RPMI7951 (cell line): ENCODE results near the gene LARP4B. TPM values are rescaled to one million over a fixed set of nuclear protein-coding genes. Genes with fewer than 3 reads are reported as not detected.
A peak's percentile ranks its signal among the peaks of the same experiment; 100 is the strongest.

ENCODE experiments used
- DNase-seq: peaks from one replicate; pipeline ENCODE4 v3.0.0-alpha.2; 2012; ENCODE audit warnings: low read depth
- total RNA-seq: library from RNA; depleted of rRNA; stranded (reverse); fragments of >200 nt; shearing (Covaris generic); gene quantifications from 2 replicates; pipeline ENCODE4 v1.2.3, GENCODE V29; 2014

Gene LARP4B
- total RNA-seq, 1 experiment from 2014 or later = 28.8 TPM

DNA sequence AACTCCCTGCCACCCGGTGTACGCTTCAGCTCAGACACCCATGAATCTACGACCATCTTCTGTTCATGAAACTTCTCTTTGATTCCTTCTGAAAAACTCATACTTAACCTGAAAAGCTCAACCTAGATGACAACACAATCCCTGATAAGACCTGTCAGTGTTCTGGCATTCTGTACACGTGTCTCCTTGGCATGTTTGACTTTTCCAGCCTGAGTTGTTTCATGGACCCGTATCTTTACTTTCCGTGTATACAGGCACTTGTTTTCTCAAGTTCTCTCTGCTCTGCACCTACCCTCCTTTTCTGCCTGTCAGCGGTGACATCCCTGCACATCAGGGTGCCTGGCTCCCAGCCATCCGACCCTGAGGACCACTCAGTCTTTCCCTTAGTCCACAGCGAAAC is 103.3 kb downstream of the LARP4B start:
- DNase-seq = no peak

GRCh38 chr10:824946-825345 is 106.6 kb downstream of the LARP4B start:
- DNase-seq = no peak

DNA sequence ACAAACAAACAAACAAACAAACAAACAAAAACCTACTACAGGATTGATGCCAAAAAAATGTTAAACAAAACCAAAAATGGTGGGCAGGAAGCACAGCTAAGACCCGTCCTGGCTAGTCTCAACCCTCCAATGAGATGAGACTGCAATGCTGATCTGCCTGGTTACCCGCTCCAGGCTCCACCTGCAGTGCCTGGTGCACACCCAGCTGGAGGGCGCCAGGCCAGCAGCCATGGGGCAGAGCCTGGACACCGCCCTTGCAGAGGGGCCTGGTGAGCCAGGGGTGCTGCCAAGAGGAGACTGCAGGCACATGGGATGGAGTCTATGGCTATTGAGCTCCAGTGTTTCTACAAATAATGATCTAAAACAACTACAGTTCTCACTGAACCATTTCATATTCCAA is 107.0 kb downstream of the LARP4B start:
- no peak for DNase-seq

DNA sequence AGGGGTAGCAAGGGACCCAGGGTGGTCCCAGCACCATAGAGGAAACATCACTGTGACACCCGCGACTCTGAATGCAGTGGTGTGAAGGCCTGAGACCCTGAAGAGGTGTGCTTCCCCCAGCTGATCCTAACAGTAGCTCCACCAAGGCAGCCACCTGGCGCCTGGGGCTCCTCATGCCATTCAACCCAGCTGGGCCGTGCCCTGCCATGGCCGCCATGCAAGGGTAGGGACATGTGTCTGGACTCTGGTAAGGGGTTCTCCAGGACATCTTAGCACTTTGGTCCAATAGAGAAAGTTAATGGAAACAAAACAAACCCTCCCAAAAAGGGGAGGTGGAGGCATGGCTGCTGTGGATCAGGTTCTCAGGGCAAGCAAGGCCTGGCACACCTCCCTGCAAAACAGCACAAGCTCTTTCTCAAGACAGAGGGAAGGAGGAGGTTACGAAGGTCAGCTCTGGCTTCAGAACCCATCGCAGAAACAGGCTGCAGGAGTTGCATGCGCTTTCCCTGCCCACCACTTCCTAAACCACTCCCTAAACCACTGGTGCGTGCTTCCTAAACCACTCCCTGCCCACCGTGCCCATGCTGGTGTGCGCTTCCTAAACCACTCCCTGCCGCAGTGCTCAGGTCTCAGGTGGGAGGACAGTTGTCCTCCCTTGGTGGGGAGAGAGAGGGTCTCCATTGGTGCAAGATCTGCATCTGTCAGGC is 108.7 kb downstream of the LARP4B start:
- no peak for DNase-seq

DNA sequence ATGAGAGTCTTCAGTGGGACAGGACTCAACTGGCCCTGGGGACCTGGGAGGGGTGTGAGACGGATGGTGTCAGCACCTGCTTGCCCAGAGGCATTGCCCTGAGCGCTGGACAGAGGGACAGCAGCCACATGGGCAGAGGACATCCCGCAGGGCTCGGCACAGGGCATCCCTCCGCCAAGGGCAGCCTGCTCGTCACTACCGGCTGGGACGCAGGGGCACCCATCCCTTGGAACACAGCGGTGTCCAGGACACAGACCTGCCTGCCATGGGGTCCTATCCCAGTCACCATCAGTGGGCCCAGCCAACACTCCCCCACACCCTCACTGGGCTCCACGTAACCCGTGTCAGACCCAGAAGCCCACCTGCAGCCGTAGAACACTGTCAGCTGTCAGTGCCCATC is 109.3 kb downstream of the LARP4B start:
- no peak for DNase-seq

- DNase-seq = peak; percentile 47
Observed at GRCh38 chr10:821322-821721, 110.2 kb downstream of the LARP4B start.

DNA sequence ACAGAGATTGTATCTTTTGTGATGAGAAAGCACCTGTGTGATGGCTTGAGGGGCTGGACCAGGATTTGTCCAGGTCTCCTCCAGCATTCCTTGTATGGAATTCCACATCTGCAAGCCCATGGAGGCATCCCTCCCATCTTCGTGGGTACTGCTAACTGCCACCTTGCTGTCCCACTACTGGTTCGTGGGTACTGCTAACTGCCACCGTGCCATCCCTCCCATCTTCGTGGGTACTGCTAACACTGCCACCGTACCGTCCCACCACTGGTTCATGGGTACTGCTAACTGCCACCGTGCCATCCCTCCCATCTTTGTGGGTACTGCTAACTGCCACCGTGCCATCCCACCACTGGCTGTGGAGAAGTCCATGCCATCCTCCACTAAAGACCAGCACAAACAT is 111.7 kb downstream of the LARP4B start:
- no peak for DNase-seq

DNA sequence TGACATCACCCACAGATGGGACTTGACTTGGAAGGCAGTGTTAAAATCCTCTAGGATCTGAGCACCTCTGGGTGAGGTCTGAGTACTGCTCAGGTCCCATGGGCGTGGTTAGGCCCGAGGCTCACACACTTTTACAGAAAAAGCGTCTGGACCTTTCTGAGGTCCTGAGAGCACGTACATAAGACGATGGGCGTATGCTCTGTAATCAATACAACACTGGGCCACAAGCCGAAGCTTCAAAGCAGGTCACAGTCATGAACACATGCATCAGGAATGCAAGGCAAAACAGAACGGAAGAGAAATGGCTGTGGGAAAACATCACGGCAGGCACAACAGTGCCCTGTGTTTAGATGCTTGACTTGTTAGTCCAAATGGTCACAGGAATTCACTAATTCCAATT is 112.2 kb downstream of the LARP4B start:
- DNase-seq = no peak

DNA sequence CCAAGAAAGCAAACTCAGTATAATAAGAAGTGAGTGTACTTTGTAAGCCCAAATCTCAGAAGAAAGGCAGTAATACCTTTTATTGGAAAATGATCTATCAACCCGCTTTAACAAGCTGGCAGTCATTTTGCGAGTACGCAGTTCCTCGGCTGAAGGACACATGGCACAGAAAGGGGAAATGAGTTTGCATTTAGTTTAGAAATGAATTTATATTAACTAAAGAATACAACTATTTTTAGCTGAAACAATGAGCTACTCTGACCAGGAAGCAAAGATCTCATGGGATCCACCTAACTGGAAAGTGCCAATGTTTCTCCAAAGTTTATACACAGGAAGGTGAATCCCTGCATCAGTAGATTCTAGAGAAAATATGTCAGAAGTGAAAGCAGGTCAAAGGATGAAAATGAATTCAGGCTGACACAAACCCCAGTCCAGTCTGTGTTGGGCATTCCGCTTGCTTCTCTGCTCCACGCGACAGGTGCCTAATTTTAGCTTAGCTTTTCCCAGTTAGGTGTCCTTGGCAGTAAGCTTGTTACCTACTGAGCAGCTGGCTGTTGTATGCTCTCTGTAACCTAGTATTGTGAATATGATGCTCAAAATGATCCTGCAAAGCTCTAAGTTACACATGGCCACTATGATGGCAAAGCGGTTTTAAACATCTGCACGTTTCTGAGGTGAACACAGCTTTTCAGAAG is 112.8 kb downstream of the LARP4B start:
- DNase-seq = no peak

GRCh38 chr10:818010-818409 is 113.5 kb downstream of the LARP4B start:
- DNase-seq = no peak

- no peak for DNase-seq
Observed at GRCh38 chr10:817371-817770, 114.1 kb downstream of the LARP4B start.

- DNase-seq = no peak
Observed at GRCh38 chr10:816958-817357, 114.5 kb downstream of the LARP4B start.

GRCh38 chr10:816091-816477 is 115.4 kb downstream of the LARP4B start:
- no peak for DNase-seq

DNA sequence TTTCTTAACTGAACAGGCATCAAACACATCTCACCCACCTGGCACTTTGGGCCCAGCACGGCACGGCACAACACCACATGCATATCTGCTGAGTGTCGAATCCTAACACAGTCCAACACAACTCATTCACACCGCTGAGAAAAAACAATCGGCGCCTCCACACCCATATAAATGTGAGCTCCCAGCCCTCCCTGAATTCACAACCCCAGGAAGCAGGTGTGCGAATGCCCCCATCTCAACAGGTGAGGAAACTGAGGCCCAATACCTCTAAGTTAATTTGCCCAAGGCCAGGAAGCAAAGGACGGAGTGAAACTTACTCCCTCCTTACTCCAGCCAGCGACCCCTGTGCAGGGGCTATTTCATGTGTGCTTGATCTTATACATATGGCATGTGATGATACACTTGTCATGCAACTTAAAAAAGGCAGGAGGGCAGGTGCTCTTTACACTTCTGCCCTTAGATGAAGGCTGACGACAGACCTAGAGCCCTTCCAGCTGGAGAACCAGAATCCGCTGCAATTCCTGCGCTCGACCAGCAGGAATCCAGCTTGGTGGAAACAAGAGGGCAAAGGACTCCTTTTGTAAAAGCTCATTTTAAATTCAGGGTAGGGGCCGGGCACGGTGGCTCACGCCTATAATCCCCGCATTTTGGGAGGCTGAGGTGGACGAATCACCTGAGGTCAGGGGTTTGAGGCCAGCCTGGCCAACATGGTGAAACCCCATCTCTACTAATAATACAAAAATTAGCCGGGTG is 116.0 kb downstream of the LARP4B start:
- no peak for DNase-seq

DNA sequence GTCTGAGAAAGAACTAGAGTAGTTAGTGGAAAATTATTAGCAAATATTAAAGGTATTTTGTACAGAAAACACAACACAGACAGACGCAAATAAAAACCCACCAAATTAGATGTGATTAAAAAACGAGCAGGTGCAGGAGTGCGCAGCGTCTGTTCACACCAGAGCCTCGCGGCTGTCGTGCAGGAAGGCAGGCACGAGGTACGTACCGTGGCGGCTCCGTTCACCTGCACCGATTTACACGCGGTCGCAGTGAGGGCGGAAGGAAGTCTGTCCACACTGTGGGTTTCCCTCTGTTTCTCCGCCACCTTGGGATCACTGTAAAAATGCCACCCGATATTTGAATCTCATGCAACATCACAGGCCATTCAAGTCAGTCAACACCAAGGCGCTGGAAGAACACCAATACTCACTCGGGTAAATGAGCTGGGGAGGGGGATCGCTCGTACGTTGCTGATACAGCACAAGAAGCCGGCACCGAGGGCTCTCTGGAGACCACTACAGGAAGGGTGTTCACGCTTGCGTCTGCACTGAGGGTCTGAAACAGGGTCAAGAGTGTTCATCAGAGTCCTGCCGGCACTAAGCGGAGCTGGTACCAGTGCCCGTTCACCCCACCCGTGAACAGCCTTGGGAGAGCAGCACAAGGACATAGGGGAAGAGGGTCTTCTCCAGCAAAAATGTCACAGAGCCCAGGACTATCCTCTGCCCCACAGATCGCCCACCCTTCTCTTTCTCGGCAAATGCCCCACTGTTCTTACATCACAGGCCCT is 116.8 kb downstream of the LARP4B start:
- DNase-seq = no peak

GRCh38 chr10:813286-813685 is 118.2 kb downstream of the LARP4B start:
- DNase-seq = no peak

DNA sequence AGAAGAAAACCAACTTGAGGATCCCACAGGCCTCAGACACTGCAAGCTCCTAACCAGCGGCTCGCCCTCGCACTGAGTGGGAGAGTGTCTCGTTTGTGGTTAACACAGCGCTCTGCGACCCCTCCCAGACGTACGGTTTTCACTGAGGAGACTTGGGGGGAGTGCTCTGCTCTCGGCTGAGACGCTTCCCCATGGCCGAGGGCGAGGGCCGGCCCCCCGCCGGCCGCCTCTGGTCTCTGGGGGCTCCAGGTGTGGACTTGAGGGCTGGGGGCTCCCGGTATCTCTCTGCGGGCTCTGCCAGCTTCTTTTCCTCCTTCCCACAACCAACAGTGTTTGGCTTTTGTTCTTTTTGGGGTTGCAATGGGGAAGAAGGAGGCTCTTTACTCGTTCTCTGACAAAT is 118.7 kb downstream of the LARP4B start:
- no peak for DNase-seq

GRCh38 chr10:811379-812175 is 119.9 kb downstream of the LARP4B start:
- DNase-seq = no peak

DNA sequence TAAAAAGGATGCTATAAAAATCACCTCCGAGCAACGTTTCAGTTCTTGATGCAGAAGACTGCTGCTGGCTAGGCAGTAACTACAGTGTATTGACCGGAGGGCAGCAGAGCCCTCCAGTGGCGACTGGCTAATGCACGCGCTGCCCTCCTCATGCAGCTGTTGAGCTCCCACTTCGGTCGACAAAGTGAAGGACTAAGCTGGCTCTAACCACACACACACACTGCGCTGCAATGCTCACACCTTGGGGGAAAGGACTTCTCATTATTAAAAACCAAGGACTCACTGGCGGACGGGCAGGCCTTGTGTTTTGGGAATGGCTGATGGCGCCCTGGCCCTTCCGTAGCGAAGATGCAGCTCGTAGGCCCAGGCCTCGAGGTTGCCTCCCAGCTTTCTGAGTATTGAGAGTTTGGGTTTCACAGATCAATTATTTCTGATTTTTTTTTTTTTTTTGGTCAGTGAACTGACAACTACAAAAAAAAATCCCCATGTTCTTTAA is 121.1 kb downstream of the LARP4B start:
- peak; percentile 16 for DNase-seq

GRCh38 chr10:809671-810350 is 121.7 kb downstream of the LARP4B start:
- DNase-seq = no peak

GRCh38 chr10:807958-808353 is 123.5 kb downstream of the LARP4B start:
- no peak for DNase-seq
